A549 (cell line): ENCODE measurements around the gene ROPN1L. TPM values are rescaled to one million over a fixed set of nuclear protein-coding genes. Genes with fewer than 3 reads are reported as not detected.

Experiments used
- ATAC-seq, 2 experiments: fragments of 200-7000 bp in 1 of 2; fragments of >200 bp in 1 of 2; cut with Nextera tagmentation in 1 of 2; cut with Tn5 transposase in 1 of 2; 3 replicates each; pipeline versions ENCODE4 v1.8.0 to v1.9.1; 2018 to 2020; ENCODE audit warnings: mild to moderate bottlenecking in 1 of 2, moderate library complexity in 1 of 2
- CTCF ChIA-PET: fragments of 300-600 bp; sonication (Branson Sonifier 250); formaldehyde crosslinking; extraction: SDS; loops from one replicate; lab custom pipeline; 2021; ENCODE audit warnings: antibody characterized with exemption, inconsistent platforms; lab: Yijun Ruan, JAX
- POLR2A ChIA-PET: fragments of 350-600 bp; formaldehyde crosslinking; extraction: SDS; loops from one replicate; lab custom pipeline; 2021; ENCODE audit warnings: antibody characterized with exemption, inconsistent platforms; lab: Yijun Ruan, JAX
- DNase-seq, 2 experiments: peaks; one replicate each; pipeline versions ENCODE4 v3.0.0 to v3.0.0-alpha.2; 2011 to 2016; ENCODE audit warnings: low read depth in 1 of 2, low spot score in 1 of 2
- FAIRE-seq: peaks from 2 replicates; lab custom pipeline; 2011; peaks lifted over from hg19 to GRCh38; lab: Jason Lieb, UNC
- H3K27ac ChIP-seq, 2 experiments: fragments of >200 bp; sonication (Bioruptor Twin); formaldehyde crosslinking; 3 replicates each; pipeline ENCODE4 v1.5.1; 2016 to 2017
- H3K4me1 ChIP-seq: fragments of >200 bp; sonication (Bioruptor Twin); formaldehyde crosslinking; 3 replicates; pipeline ENCODE4 v1.6.1; 2016
- H3K4me2 ChIP-seq: fragments of >200 bp; sonication (Bioruptor Twin); formaldehyde crosslinking; 3 replicates; pipeline ENCODE4 v1.6.1; 2016
- H3K4me3 ChIP-seq: fragments of >200 bp; sonication (Bioruptor Twin); formaldehyde crosslinking; 3 replicates; pipeline ENCODE4 v1.5.1; 2016
- H3K9me3 ChIP-seq: fragments of >200 bp; sonication (Bioruptor Twin); formaldehyde crosslinking; 3 replicates; pipeline ENCODE4 v1.6.1; 2016
- ATOH8 ChIP-seq: fragments of 250-450 bp; sonication (Bioruptor Pico); IDR thresholded peaks from 2 replicates; pipeline ENCODE4 v1.5.0; 2020; ENCODE audit warnings: low read depth, mild to moderate bottlenecking, moderate library complexity
- EHF ChIP-seq: fragments of 250-450 bp; sonication (Bioruptor Pico); IDR thresholded peaks from 2 replicates; pipeline ENCODE4 v1.5.0; 2020; ENCODE audit warnings: mild to moderate bottlenecking
- ESRRA ChIP-seq: fragments of 150-350 bp; IDR thresholded peaks from 2 replicates; pipeline ENCODE4 v1.6.1; 2014; ENCODE audit warnings: mild to moderate bottlenecking, low read length, borderline replicate concordance
- FOSL2 ChIP-seq, 2 experiments: fragments of 450-650 bp in 1 of 2; fragments of >200 bp in 1 of 2; sonication (Bioruptor Twin) in 1 of 2; formaldehyde crosslinking; IDR thresholded peaks; 2 replicates each; pipeline versions ENCODE4 v1.5.0 to v1.6.1; 2016 to 2020; ENCODE audit warnings: mild to moderate bottlenecking in 1 of 2, moderate library complexity in 1 of 2
- GATA3 ChIP-seq: IDR thresholded peaks from 2 replicates; pipeline ENCODE4 v1.6.1; 2012; ENCODE audit warnings: borderline replicate concordance
- HEYL ChIP-seq: fragments of 250-450 bp; sonication (Bioruptor Pico); IDR thresholded peaks from 2 replicates; pipeline ENCODE4 v1.8.0; 2021; ENCODE audit warnings: mild to moderate bottlenecking, moderate library complexity
- HMGXB4 ChIP-seq: fragments of 250-450 bp; sonication (Bioruptor Pico); IDR thresholded peaks from 2 replicates; pipeline ENCODE4 v1.5.0; 2021; ENCODE audit warnings: mild to moderate bottlenecking, moderate library complexity, borderline replicate concordance
- KDM1A ChIP-seq: fragments of 200-600 bp; sonication (generic); IDR thresholded peaks from 2 replicates; pipeline ENCODE4 v1.6.1; 2016; ENCODE audit warnings: low read depth, mild to moderate bottlenecking
- KDM5A ChIP-seq: fragments of 200-600 bp; sonication (generic); IDR thresholded peaks from 2 replicates; pipeline ENCODE4 v1.6.1; 2016; ENCODE audit warnings: antibody characterized with exemption, mild to moderate bottlenecking
- NR3C1 ChIP-seq: fragments of >200 bp; sonication (Bioruptor Twin); formaldehyde crosslinking; IDR thresholded peaks from 3 replicates; pipeline ENCODE4 v1.6.1; 2017
- POLR2A ChIP-seq: IDR thresholded peaks from 2 replicates; pipeline ENCODE4 v1.6.1; 2012; ENCODE audit warnings: mild to moderate bottlenecking, low read length
- RCOR1 ChIP-seq: fragments of 150-350 bp; IDR thresholded peaks from 2 replicates; pipeline ENCODE4 v1.6.1; 2014; ENCODE audit warnings: antibody characterized with exemption, low read length, low read depth
- RNF2 ChIP-seq: fragments of 200-600 bp; sonication (generic); IDR thresholded peaks from 2 replicates; pipeline ENCODE4 v1.6.1; 2016; ENCODE audit warnings: low read depth, mild to moderate bottlenecking, antibody characterized with exemption, moderate library complexity, borderline replicate concordance
- ZC3H11A ChIP-seq: fragments of 450-650 bp; IDR thresholded peaks from 2 replicates; pipeline ENCODE4 v1.6.1; 2014; ENCODE audit warnings: antibody characterized with exemption, mild to moderate bottlenecking
- ZFP36 ChIP-seq: fragments of 450-650 bp; IDR thresholded peaks from 2 replicates; pipeline ENCODE4 v1.6.1; 2014; ENCODE audit warnings: borderline replicate concordance; ENCODE audit not compliant: partially characterized antibody
- WGBS: methylation state at CpG from one replicate; pipeline ENCODE4 v1.1.6; 2017; ENCODE audit errors: missing lambda C conversion rate; 5-methylcytosine and 5-hydroxymethylcytosine counted together
- polyA plus RNA-seq, 4 experiments: library from polyadenylated mRNA; depleted of rRNA in 3 of 4; stranded (reverse); fragments of >200 nt; fragmentation: RNase III in 1 of 4; extraction: RNeasy Plus Mini Kit Qiagen cat#74134 plus additional on column Dnase treatment in 1 of 4; gene quantifications; 2 replicates in 3 of 4; 3 replicates in 1 of 4; pipeline ENCODE4 v1.2.3, GENCODE V29; 2011 to 2017
- TF ChIP-seq, protein P1 (sequence below): fragments of >200 bp; sonication (Bioruptor Twin); formaldehyde crosslinking; IDR thresholded peaks from 3 replicates; pipeline ENCODE4 v1.6.1; 2016
- TF ChIP-seq, protein P2 (sequence below): IDR thresholded peaks from 2 replicates; pipeline ENCODE4 v1.6.1; 2012

The ROPN1L gene
- polyA plus RNA-seq, 2 of the 4 experiments (the other 2 are of a cell fraction): 0.83 to 1.4 TPM

DNA sequence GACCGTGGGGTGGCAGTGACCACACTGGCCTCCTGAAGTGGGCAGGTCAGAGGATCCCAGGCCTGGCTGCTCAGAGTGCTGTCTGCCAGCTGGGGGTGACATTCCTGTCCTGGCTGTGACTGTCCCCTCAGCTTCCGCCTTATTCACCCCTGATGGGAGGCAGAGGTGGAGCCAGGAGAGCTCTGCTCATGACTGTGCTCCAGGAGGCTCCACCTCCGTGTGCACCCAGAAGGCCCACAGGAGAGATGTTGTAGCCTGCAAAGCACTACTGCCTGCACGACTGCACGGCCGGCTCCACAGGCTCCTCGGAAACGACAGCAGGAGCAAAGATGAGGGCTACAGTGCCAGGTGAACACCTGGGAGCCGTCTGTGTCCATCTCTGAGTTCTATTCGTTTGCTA is 60.9 kb downstream of the ROPN1L start:
- Histone ChIP-seq H3K27ac (peak overlapping the region; percentile 56 to 74), H3K9me3 (no peaks in the 10 kb centered on the region), H3K4me3 (no peak overlapping the region), H3K4me2 (peak overlapping the region; percentile 15; the same call in 1 of the 3 replicates), H3K4me1 (peaks cover 67% of the 10 kb centered on the region)
- WGBS: 70% methylated on average over 8 of the region's 10 CpGs
- ATAC-seq: peak; percentile 54 to 73; a peak in 5 of 6 replicates
- CTCF ChIA-PET: interaction anchor here (1.5 to 3.0 kb wide), 3 partner anchors 13 to 125 kb away, joined by 4 to 12 read pairs (median 5); no protein-coding TSS in a partner anchor
- peak in 1 of 2 experiments; percentile 53 for DNase-seq
- POLR2A ChIA-PET: no interaction called here
- FAIRE-seq: no peak
- TF ChIP-seq EHF (CRISPR knock-in tag) (no peak), ZC3H11A (no peak), POLR2A (no peak), RCOR1 (no peak), KDM1A (no peak)
- TF ChIP-seq, protein P1, sequence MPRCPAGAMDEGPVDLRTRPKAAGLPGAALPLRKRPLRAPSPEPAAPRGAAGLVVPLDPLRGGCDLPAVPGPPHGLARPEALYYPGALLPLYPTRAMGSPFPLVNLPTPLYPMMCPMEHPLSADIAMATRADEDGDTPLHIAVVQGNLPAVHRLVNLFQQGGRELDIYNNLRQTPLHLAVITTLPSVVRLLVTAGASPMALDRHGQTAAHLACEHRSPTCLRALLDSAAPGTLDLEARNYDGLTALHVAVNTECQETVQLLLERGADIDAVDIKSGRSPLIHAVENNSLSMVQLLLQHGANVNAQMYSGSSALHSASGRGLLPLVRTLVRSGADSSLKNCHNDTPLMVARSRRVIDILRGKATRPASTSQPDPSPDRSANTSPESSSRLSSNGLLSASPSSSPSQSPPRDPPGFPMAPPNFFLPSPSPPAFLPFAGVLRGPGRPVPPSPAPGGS: no peak

DNA sequence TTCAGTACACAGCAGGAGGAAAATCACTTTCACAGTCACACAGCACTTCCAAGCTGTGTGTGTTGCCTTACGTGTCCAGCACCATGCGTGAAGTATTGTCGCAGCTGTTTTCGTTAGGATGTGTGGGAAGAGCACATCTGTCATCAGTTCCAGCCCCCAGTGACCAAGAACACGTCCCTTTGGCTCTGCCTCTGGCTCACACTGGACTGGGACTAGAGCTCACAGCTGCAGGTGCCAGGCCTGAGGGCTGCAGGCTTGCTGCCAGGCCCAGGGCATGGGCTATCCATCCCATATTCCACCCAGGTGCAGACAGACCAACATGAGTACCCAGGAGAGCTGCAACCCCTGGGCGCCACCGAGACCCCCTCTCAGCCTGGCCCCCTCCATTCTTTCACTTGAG is 61.6 kb downstream of the ROPN1L start:
- H3K4me3 ChIP-seq: no peak overlapping the region
- CTCF ChIA-PET: interaction anchor here (1.5 to 3.0 kb wide), 2 partner anchors 51 to 124 kb away, joined by 4 to 12 read pairs; no protein-coding TSS in a partner anchor
- FAIRE-seq (no peak), ATAC-seq (no peak), DNase-seq (no peak)
- WGBS: 91% methylated on average over 7 of the region's 7 CpGs
- H3K27ac ChIP-seq: peak overlapping the region; percentile 23 to 74; a peak in 4 of 6 replicates
- H3K4me2 ChIP-seq: no peak overlapping the region
- POLR2A ChIA-PET: no interaction called here
- no peaks in the 10 kb centered on the region for H3K9me3 ChIP-seq
- TF ChIP-seq ZFP36 (no peak), ESRRA (no peak), HMGXB4 (CRISPR knock-in tag) (no peak), HEYL (CRISPR knock-in tag) (no peak), KDM1A (no peak), GATA3 (no peak), FOSL2 (IDR thresholded peaks at IDR 0.05) (no peak), FOSL2 (CRISPR knock-in tag; IDR thresholded peaks at IDR 0.05) (no peak), ATOH8 (CRISPR knock-in tag) (no peak), KDM5A (no peak), NR3C1 (no peak), RNF2 (no peak), RCOR1 (no peak)
- TF ChIP-seq, protein P2, sequence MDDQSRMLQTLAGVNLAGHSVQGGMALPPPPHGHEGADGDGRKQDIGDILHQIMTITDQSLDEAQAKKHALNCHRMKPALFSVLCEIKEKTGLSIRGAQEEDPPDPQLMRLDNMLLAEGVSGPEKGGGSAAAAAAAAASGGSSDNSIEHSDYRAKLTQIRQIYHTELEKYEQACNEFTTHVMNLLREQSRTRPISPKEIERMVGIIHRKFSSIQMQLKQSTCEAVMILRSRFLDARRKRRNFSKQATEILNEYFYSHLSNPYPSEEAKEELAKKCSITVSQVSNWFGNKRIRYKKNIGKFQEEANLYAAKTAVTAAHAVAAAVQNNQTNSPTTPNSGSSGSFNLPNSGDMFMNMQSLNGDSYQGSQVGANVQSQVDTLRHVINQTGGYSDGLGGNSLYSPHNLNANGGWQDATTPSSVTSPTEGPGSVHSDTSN: no peak
- TF ChIP-seq, all 56 proteins: peak for 0
- peaks cover 74% of the 10 kb centered on the region for H3K4me1 ChIP-seq
